ENCODE data around the gene GAS6. TPM values are rescaled to one million over a fixed set of nuclear protein-coding genes. Genes with fewer than 3 reads are reported as not detected.

Gene GAS6
- total RNA-seq, 1 donor from 2014 or later = 47.6 TPM

DNA sequence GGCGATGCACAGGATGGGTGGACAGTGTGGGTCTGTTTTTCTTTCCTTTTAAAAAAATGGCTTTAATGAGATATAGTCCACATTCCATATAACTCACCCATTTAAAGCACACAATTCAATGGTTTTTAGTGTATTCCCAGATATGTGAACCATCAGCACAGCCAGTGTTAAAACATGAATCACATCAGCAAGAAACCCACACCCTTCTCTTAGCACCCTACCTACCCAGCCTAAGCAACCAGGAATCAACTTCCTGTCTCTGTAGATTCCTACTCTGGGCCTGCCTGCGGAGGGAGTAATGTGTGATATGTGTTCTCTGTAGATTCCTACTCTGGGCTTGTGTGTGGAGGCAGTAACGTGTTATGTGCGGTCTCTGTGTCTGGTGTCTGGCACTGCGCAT is 92.9 kb downstream of the GAS6 start:
- no peak overlapping the region for H3K4me3 Mint-ChIP-seq (ENCODE audit: unreplicated experiment)
- H3K9me3 Mint-ChIP-seq (ENCODE audit: unreplicated experiment) = peaks cover 6% of the 10 kb centered on the region
- DNase-seq = no peak
- peaks cover 22% of the 10 kb centered on the region for H3K36me3 Mint-ChIP-seq (ENCODE audit: unreplicated experiment)
- TF ChIP-seq, protein P1, sequence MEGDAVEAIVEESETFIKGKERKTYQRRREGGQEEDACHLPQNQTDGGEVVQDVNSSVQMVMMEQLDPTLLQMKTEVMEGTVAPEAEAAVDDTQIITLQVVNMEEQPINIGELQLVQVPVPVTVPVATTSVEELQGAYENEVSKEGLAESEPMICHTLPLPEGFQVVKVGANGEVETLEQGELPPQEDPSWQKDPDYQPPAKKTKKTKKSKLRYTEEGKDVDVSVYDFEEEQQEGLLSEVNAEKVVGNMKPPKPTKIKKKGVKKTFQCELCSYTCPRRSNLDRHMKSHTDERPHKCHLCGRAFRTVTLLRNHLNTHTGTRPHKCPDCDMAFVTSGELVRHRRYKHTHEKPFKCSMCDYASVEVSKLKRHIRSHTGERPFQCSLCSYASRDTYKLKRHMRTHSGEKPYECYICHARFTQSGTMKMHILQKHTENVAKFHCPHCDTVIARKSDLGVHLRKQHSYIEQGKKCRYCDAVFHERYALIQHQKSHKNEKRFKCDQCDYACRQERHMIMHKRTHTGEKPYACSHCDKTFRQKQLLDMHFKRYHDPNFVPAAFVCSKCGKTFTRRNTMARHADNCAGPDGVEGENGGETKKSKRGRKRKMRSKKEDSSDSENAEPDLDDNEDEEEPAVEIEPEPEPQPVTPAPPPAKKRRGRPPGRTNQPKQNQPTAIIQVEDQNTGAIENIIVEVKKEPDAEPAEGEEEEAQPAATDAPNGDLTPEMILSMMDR (IDR thresholded peaks at IDR 0.05; ENCODE audit: partially characterized antibody, unreplicated experiment) = no peak
- no peak overlapping the region for H3K27ac Mint-ChIP-seq (ENCODE audit: unreplicated experiment)
- no peaks in the 10 kb centered on the region for H3K27me3 Mint-ChIP-seq (ENCODE audit: unreplicated experiment)
- peaks cover 2% of the 10 kb centered on the region for H3K4me1 Mint-ChIP-seq (ENCODE audit: low read depth, unreplicated experiment)

Other genes with a start within 250 kb of the GAS6 start
- not detected for gene ATP4B, start 205.9 kb downstream of the GAS6 start, total RNA-seq (ENCODE audit: unreplicated experiment)
- 1.2 TPM for gene GRK1, start 196.9 kb downstream of the GAS6 start, total RNA-seq (ENCODE audit: unreplicated experiment)
- 13.8 TPM for gene TMEM255B, start 104.8 kb downstream of the GAS6 start, total RNA-seq (ENCODE audit: unreplicated experiment)
- gene C13orf46, start 110.0 kb upstream of the GAS6 start, total RNA-seq (ENCODE audit: unreplicated experiment) = 0.71 TPM

All from glutamatergic neuron (in vitro differentiated cells).